SK-N-SH (cell line): ENCODE measurements around the gene ARL14EPL. TPM values are rescaled to one million over a fixed set of nuclear protein-coding genes. Genes with fewer than 3 reads are reported as not detected.

Source experiments
- CTCF ChIA-PET: fragments of 300-600, 350-600 bp; formaldehyde crosslinking; extraction: SDS; loops from one replicate; lab custom pipeline; 2021; lab: Yijun Ruan, JAX
- POLR2A ChIA-PET: fragments of 350-600 bp; sonication (Branson Sonifier 250); formaldehyde crosslinking; extraction: SDS; loops from one replicate; lab custom pipeline; 2020; ENCODE audit warnings: antibody characterized with exemption, inconsistent platforms; lab: Yijun Ruan, JAX
- DNase-seq: peaks from one replicate; pipeline ENCODE4 v3.0.0; 2012
- H2AFZ ChIP-seq: fragments of 200-600 bp; sonication (generic); 2 replicates; pipeline ENCODE4 v1.8.1; 2016; ENCODE audit warnings: antibody characterized with exemption, mild to moderate bottlenecking, low read depth
- H3F3A ChIP-seq: fragments of 200-600 bp; sonication (generic); replicated peaks from 2 replicates; pipeline ENCODE3; 2016; ENCODE audit warnings: antibody characterized with exemption, mild to moderate bottlenecking; ENCODE audit not compliant: insufficient read depth
- H3K27ac ChIP-seq, 2 experiments: fragments of 200-500 bp in 1 of 2; fragments of 200-600 bp in 1 of 2; sonication (Bioruptor generic) in 1 of 2; sonication (generic), shearing (Covaris generic) in 1 of 2; 2 replicates each; pipeline versions ENCODE4 v1.5.1 to v1.6.1; 2014 to 2016; ENCODE audit warnings: low read depth in 2 of 2, inconsistent platforms in 1 of 2, low read length in 1 of 2, mild to moderate bottlenecking in 1 of 2, mixed read lengths in 1 of 2
- H3K27me3 ChIP-seq: fragments of 200-600 bp; sonication (generic), shearing (Covaris generic); 2 replicates; pipeline ENCODE4 v1.6.1; 2016; ENCODE audit warnings: mixed run types; ENCODE audit not compliant: insufficient read depth
- H3K36me3 ChIP-seq, 2 experiments: fragments of 200-500 bp in 1 of 2; fragments of 200-600 bp in 1 of 2; sonication (Bioruptor generic) in 1 of 2; sonication (generic) in 1 of 2; replicated peaks in 1 of 2; 2 replicates each; pipeline versions ENCODE3 to v1.5.1; 2014 to 2016; ENCODE audit warnings: low read length in 1 of 2, mild to moderate bottlenecking in 1 of 2; ENCODE audit not compliant: insufficient read depth in 2 of 2, control insufficient read depth in 1 of 2
- H3K4me1 ChIP-seq, 2 experiments: fragments of 200-500 bp in 1 of 2; fragments of 200-600 bp in 1 of 2; sonication (Bioruptor generic) in 1 of 2; sonication (generic), shearing (Covaris generic) in 1 of 2; 2 replicates each; pipeline versions ENCODE4 v1.5.1 to v1.6.1; 2014 to 2016; ENCODE audit warnings: low read depth in 1 of 2, low read length in 1 of 2, mixed run types in 1 of 2; ENCODE audit not compliant: insufficient read depth in 2 of 2, control insufficient read depth in 1 of 2
- H3K4me2 ChIP-seq: fragments of 200-600 bp; sonication (generic), shearing (Covaris generic); 2 replicates; pipeline ENCODE4 v1.6.1; 2017; ENCODE audit warnings: mixed run types
- H3K4me3 ChIP-seq, 2 experiments: fragments of 200-500 bp in 1 of 2; fragments of 200-600 bp in 1 of 2; sonication (Bioruptor generic) in 1 of 2; sonication (generic), shearing (Covaris generic) in 1 of 2; 2 replicates each; pipeline versions ENCODE4 v1.5.1 to v1.8.1; 2014 to 2016; ENCODE audit warnings: low read depth in 2 of 2, inconsistent platforms in 1 of 2, low read length in 1 of 2, mild to moderate bottlenecking in 1 of 2, mixed read lengths in 1 of 2, moderate library complexity in 1 of 2
- H3K79me2 ChIP-seq: fragments of 200-600 bp; sonication (generic); 2 replicates; pipeline ENCODE4 v1.8.1; 2017; ENCODE audit warnings: mild to moderate bottlenecking; ENCODE audit not compliant: insufficient read depth
- H3K9ac ChIP-seq: fragments of 200-600 bp; sonication (generic); 2 replicates; pipeline ENCODE4 v1.6.1; 2017; ENCODE audit warnings: mixed run types
- H3K9me2 ChIP-seq: fragments of 200-600 bp; sonication (generic); 2 replicates; pipeline ENCODE4 v1.6.1; 2017; ENCODE audit warnings: mixed run types
- H3K9me3 ChIP-seq: fragments of 200-600 bp; sonication (generic); 2 replicates; pipeline ENCODE4 v1.6.1; 2017; ENCODE audit warnings: mixed run types, mild to moderate bottlenecking, moderate library complexity
- H4K20me1 ChIP-seq: fragments of 200-600 bp; sonication (generic); 2 replicates; pipeline ENCODE4 v1.6.1; 2017; ENCODE audit warnings: mild to moderate bottlenecking, mixed run types; ENCODE audit not compliant: insufficient read depth
- CTCF ChIP-seq: fragments of 200-600 bp; sonication (generic); IDR thresholded peaks from 2 replicates; pipeline ENCODE4 v1.6.1; 2017; ENCODE audit warnings: antibody characterized with exemption, mild to moderate bottlenecking, moderate library complexity
- FOSL2 ChIP-seq: IDR thresholded peaks from 2 replicates; pipeline ENCODE4 v1.4.0; 2012; ENCODE audit warnings: low read depth, mild to moderate bottlenecking, moderate library complexity, borderline replicate concordance
- JUND ChIP-seq: IDR thresholded peaks from 2 replicates; pipeline ENCODE4 v1.4.0; 2012
- RAD21 ChIP-seq: IDR thresholded peaks from 2 replicates; pipeline ENCODE4 v1.6.1; 2012; ENCODE audit warnings: mild to moderate bottlenecking, low read length
- RXRA ChIP-seq: IDR thresholded peaks from 2 replicates; pipeline ENCODE4 v1.4.0; 2012; ENCODE audit warnings: low read depth, mild to moderate bottlenecking, borderline replicate concordance
- SMC3 ChIP-seq: IDR thresholded peaks from 2 replicates; pipeline ENCODE4 v1.6.1; 2012; ENCODE audit warnings: low read depth, low read length, improper control_type of control experiment
- TAF1 ChIP-seq: IDR thresholded peaks from 2 replicates; pipeline ENCODE4 v1.6.1; 2012; ENCODE audit warnings: low read depth, mild to moderate bottlenecking, low read length, moderate library complexity, borderline replicate concordance
- TCF12 ChIP-seq: IDR thresholded peaks from 2 replicates; pipeline ENCODE4 v1.4.0; 2012
- WGBS: methylation state at CpG from one replicate; pipeline ENCODE4 v1.1.6; 2017; ENCODE audit warnings: low lambda C conversion rate; 5-methylcytosine and 5-hydroxymethylcytosine counted together
- polyA plus RNA-seq, 3 experiments: library from polyadenylated mRNA; depleted of rRNA; stranded (reverse); fragments of >200 nt; gene quantifications; 2 replicates each; pipeline ENCODE4 v1.2.3, GENCODE V29; 2012

The ARL14EPL gene
- polyA plus RNA-seq (2012; rRNA removed), result not detected in 2 replicates
- not detected in 2 replicates for polyA plus RNA-seq (2012; cell fraction: cytosol; rRNA removed)
- polyA plus RNA-seq (2012; cell fraction: nucleus; rRNA removed), result not detected in 2 replicates

GRCh38 chr5:116032094-116032517 is at the start of gene ARL14EPL:
ARL14EPL (plus strand) TSS chr5:116032472; CDS start chr5:116051466, 18,994 bp downstream.
- POLR2A ChIA-PET, result no interaction called here
- Histone ChIP-seq H3K9ac (no peak within 1 kb of the TSS), H3F3A (no peaks in the 10 kb centered on the region), H3K4me1 (no peaks in the 10 kb centered on the region), H4K20me1 (no peaks in the 10 kb centered on the region), H3K27me3 (no peaks in the 10 kb centered on the region; the same call in 1 of the 2 replicates), H3K27ac (no peak within 1 kb of the TSS), H3K9me2 (no peaks in the 10 kb centered on the region), H2AFZ (0 out of 2 replicates have a peak within 1 kb of the TSS, but pooled peaks have one; percentile 52), H3K4me2 (0 out of 2 replicates have a peak within 1 kb of the TSS, but pooled peaks have one; percentile 20), H3K9me3 (no peaks in the 10 kb centered on the region), H3K36me3 (no peaks in the 10 kb centered on the region), H3K79me2 (no peaks in the 10 kb centered on the region), H3K4me3 (no peak within 1 kb of the TSS)
- DNase-seq, result peak; percentile 3
- TF ChIP-seq RAD21, result peak; percentile 65
- TF ChIP-seq TCF12, result no peak
- TF ChIP-seq CTCF, result peak; percentile 45
- TF ChIP-seq TAF1, result no peak
- peak; percentile 67; the same call in 1 of the 2 replicates for TF ChIP-seq FOSL2
- TF ChIP-seq RXRA, result peak; percentile 75; the same call in 1 of the 2 replicates
- TF ChIP-seq SMC3, result peak; percentile 29; the same call in 1 of the 2 replicates
- WGBS, result 50% methylated on average over 9 of the region's 9 CpGs
- CTCF ChIA-PET, result interaction anchor here (0.6 to 1.5 kb wide), 4 partner anchors 35 to 397 kb away, joined by 3 to 5 read pairs (median 4); no protein-coding TSS in a partner anchor

- Histone ChIP-seq H3K79me2 (no peaks in the 10 kb centered on the region), H3K4me1 (peaks cover 0 to 2% of the 10 kb centered on the region in 2 experiments; a peak in 2 of 4 replicates), H3K4me3 (no peak overlapping the region), H3K27ac (no peak overlapping the region), H3K9me2 (no peaks in the 10 kb centered on the region), H3K9me3 (no peaks in the 10 kb centered on the region), H3K4me2 (no peak overlapping the region), H4K20me1 (no peaks in the 10 kb centered on the region), H2AFZ (no peak overlapping the region), H3K27me3 (no peaks in the 10 kb centered on the region), H3F3A (no peaks in the 10 kb centered on the region), H3K36me3 (no peaks in the 10 kb centered on the region), H3K9ac (no peak overlapping the region)
- ChIA-PET CTCF (interaction anchor here (0.9 to 1.0 kb wide), 2 partner anchors 84 to 152 kb away, joined by 3 read pairs; no protein-coding TSS in a partner anchor), POLR2A (no interaction called here)
- TF ChIP-seq FOSL2, result no peak
- TF ChIP-seq SMC3, result no peak
- no peak for TF ChIP-seq JUND
- no peak for TF ChIP-seq TCF12
- peak; percentile 10 for DNase-seq
- 26% methylated on average over 1 of the region's 1 CpG for WGBS
Observed at GRCh38 chr5:115983519-115983918, 48.8 kb upstream of the ARL14EPL start.
